RWPE1 (cell line): ENCODE data around the gene MSTN.

Experiments used
- CTCF ChIA-PET: fragments of 350-600 bp; sonication (Branson Sonifier 250); formaldehyde crosslinking; extraction: SDS; loops from one replicate; lab custom pipeline; 2021; lab: Yijun Ruan, JAX
- POLR2A ChIA-PET: fragments of 400-600 bp; formaldehyde crosslinking; extraction: SDS; loops from one replicate; lab custom pipeline; 2020; ENCODE audit warnings: antibody characterized with exemption; ENCODE audit not compliant: low non-redundant PET; lab: Yijun Ruan, JAX
- DNase-seq: peaks from one replicate; pipeline ENCODE4 v3.0.0; 2012; ENCODE audit warnings: low spot score
- H3K27ac ChIP-seq: fragments of 450-650 bp; 2 replicates; pipeline ENCODE4 v1.5.1; 2017
- TF ChIP-seq, protein P1 (sequence below): fragments of 450-650 bp; conservative IDR thresholded peaks from 2 replicates; pipeline ENCODE4 v1.5.1; 2017; ENCODE audit warnings: low read depth, mild to moderate bottlenecking

Gene MSTN

DNA sequence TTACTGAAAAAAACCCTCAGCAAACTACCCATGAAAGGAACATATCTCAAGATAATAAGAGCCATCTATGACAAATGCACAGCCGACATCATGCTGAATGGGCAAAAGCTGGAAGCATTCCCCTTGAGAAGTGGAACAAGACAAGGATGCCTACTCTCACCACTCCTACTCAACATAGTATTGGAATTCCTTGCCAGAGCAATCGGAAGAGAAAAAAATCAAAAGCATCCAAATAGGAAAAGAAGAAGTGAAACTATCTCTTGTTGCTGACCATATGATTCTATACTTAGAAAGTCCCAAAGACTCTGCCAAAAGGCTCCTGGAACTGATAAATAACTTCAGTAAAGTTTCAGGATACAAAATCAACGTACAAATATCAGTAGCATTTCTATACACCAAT, 40.6 kb upstream of the MSTN start:
- H3K27ac ChIP-seq, result no peak overlapping the region
- no peak for DNase-seq
- ChIA-PET CTCF (no interaction called here), POLR2A (no interaction called here)
- TF ChIP-seq, protein P1, sequence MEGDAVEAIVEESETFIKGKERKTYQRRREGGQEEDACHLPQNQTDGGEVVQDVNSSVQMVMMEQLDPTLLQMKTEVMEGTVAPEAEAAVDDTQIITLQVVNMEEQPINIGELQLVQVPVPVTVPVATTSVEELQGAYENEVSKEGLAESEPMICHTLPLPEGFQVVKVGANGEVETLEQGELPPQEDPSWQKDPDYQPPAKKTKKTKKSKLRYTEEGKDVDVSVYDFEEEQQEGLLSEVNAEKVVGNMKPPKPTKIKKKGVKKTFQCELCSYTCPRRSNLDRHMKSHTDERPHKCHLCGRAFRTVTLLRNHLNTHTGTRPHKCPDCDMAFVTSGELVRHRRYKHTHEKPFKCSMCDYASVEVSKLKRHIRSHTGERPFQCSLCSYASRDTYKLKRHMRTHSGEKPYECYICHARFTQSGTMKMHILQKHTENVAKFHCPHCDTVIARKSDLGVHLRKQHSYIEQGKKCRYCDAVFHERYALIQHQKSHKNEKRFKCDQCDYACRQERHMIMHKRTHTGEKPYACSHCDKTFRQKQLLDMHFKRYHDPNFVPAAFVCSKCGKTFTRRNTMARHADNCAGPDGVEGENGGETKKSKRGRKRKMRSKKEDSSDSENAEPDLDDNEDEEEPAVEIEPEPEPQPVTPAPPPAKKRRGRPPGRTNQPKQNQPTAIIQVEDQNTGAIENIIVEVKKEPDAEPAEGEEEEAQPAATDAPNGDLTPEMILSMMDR, result no peak

DNA sequence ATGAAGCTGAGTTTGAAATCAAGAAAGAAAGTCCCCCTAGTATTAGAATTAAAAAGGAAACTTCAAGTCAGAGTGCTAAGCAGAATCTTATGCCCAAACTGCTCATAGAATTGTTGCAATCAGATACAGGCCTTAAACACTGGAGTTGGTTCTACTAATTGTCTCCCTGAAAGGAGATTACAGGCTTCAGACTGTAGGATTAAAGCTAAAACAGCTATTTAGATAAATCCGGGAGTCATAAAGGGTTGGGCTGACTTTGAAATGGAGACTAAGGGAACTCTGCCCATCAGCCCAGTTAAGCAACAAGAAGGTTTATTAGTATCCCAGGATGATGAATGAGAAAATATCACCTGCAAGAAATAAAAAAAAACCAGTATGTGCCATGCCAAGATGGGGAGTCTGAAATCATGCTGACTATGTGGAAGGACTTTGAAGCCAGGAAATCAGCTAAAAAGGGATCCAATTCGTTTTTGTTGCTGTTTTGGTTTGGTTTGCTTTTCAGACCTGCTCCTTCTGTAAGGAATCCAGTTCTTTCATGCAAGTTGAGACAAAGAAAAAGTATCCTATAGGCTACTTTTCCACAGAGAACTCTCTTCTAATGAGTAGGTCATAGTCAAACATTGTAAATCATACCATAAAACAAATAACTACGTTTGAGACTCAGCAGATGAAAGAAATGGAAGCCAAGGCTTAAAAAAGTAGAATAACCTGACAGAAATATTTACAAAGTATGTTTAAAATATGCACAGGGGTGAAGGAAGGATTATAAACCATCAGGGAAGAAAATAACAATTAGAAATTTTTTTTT, 37.6 kb upstream of the MSTN start:
- DNase-seq, result no peak
- TF ChIP-seq, protein P1, result no peak
- ChIA-PET CTCF (interaction anchor here (0.6 kb wide), 1 partner anchor 76 kb away, joined by 3 read pairs; no protein-coding TSS in a partner anchor), POLR2A (no interaction called here)
- no peak overlapping the region for H3K27ac ChIP-seq

DNA sequence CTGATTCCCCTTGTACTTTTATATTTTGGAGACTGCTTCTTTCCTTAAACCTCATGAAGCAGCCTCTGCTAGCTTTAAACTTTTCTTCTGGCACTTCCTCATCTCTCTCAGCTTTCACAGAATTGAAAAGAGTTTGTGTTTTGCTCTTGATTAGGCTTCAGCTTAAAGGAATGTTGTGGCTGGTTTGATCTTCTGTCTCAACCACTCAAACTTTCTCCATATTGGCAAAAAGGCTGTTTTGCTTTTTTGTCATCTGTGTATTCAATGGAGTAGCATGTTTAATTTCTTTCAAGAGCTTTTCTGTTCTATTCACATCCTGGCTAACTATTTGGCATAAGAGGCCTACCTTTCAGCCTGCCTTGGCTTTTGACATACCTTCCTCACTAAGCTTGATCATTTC, 36.3 kb upstream of the MSTN start:
- POLR2A ChIA-PET, result no interaction called here
- CTCF ChIA-PET, result interaction anchor here (0.7 to 1.2 kb wide), 2 partner anchors 10 to 692 kb away, joined by 3 to 5 read pairs; no protein-coding TSS in a partner anchor
- no peak overlapping the region for H3K27ac ChIP-seq
- DNase-seq, result no peak
- TF ChIP-seq, protein P1, result no peak

DNA sequence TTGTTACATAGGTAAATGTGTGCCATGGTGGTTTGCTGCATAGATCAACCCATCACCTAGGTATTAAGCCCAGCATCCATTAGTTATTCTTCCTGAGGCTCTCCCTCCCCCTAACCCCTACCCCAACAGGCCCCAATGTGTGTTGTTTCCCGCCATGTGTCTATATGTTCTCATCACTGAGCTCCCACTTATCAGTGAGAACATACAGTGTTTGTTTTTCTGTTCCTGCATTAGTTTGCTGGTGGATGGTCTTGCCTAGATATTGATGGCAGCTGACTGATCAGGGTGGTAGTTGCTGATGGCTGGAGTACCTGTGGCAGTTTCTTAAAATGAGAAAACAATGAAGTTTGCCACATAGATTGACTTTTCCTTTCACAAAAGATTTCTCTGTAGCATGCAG, 34.6 kb upstream of the MSTN start:
- POLR2A ChIA-PET, result no interaction called here
- TF ChIP-seq, protein P1, result no peak
- no peak overlapping the region for H3K27ac ChIP-seq
- CTCF ChIA-PET, result no interaction called here
- DNase-seq, result no peak

DNA sequence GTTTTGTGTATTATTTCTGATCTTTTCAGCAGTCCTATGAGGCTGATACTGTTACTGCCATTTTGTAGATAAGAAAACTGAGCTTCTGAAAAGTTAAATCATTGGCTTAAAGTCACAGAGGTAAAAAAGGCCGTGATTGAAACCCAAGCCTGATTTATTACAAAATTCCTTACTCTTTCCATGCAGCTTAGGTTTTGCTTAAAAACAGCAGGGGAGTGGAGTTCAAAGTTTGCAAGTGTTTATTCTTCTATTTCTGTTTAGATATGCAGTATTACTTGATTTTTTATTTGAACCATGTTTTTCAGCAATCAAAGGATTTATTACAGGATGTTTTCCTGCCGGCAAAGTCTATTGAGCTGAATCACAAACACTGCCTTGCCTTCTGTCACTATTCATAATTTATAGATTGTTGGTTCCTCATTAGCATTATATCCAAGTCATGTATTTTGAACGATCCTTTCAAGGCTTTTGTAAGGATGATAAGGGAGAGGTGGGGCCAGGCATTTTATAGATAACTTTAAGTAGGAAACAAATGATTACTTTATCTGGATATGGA, 31.9 kb upstream of the MSTN start:
- CTCF ChIA-PET, result interaction anchor here (0.7 kb wide), 1 partner anchor 359 kb away, joined by 3 read pairs; no protein-coding TSS in a partner anchor
- POLR2A ChIA-PET, result no interaction called here
- no peak for DNase-seq
- TF ChIP-seq, protein P1, result no peak
- no peak overlapping the region for H3K27ac ChIP-seq

DNA sequence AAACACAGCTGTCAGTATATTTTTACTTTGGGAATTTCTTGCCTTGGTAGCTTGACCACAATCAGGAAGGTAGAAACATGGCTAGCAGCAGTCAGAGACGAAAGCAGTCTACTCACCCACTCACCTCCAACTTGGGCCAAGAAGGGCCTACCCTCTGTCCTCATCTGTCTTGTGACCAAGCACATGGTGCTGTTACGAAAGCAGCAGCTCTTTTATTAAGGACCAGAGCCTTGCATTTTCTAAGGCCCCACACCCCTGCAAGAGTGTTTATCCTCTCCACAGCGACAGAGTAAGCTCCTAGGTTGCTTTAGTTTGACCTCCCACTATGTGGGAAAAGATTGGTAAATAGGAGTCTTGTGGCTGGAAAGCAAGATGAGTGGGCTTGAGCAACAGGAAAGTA, 31.3 kb upstream of the MSTN start:
- POLR2A ChIA-PET, result no interaction called here
- no peak overlapping the region for H3K27ac ChIP-seq
- no peak for DNase-seq
- TF ChIP-seq, protein P1, result no peak
- CTCF ChIA-PET, result interaction anchor here (0.7 kb wide), 1 partner anchor 359 kb away, joined by 3 read pairs; no protein-coding TSS in a partner anchor
